ENCODE data around the gene MARCHF9.

The MARCHF9 gene

DNA sequence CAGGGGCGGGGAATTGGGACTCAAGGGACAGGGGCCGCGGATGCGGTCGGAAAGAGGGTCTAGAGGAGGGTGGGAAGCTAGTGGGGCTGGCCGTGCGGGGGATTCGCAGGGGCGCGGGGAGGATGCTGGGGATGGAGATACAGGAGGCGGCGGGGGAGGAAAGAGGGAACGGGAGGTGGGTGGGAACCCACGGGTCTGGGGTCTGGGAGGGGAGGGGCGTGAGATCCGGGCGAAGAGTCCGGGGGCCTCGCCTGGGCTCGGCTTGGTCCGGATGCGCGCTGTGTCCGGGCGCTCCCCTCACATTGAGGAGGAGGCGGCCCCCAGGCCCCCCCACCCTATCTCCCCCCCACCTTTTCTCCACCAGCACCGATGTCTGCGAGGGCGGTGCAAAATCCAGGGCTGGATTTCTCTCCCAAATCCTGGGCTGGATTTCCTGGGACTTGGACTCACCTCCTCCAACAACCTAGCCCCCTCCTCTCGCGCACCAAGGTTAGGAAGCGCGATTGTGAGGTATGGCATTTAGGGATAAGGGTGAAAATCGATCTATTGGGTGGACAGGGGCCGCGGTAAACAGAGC lies 16.2 kb upstream of the MARCHF9 start, which contains the start of gene AGAP2:
TSS of gene AGAP2 (minus strand) at position 82 of the 577 bp plus-strand sequence. CDS start 496 bp downstream, outside the sequence.
- DNase-seq, result peak in 1 of 2 experiments; percentile 72

DNA sequence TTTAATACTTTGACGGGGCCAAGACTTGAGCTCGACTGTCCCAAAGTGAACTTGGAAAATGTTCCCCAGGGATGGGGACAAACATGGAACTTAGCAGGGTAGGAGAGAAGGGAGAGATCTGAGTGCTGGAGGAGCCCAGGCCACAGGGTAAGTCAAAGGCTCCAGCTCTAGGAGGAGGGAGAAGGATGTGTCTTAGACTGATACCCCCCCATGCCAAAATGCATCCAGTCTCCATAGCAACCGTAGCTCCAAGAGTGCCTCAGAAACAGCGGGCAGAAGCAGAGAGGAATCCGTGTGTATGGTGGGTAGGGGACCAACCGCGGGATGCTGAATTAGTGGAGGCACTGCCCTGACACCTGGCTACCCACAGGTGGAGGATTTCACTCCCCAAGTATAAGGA lies 15.5 kb upstream of the MARCHF9 start:
- no peak for DNase-seq

DNA sequence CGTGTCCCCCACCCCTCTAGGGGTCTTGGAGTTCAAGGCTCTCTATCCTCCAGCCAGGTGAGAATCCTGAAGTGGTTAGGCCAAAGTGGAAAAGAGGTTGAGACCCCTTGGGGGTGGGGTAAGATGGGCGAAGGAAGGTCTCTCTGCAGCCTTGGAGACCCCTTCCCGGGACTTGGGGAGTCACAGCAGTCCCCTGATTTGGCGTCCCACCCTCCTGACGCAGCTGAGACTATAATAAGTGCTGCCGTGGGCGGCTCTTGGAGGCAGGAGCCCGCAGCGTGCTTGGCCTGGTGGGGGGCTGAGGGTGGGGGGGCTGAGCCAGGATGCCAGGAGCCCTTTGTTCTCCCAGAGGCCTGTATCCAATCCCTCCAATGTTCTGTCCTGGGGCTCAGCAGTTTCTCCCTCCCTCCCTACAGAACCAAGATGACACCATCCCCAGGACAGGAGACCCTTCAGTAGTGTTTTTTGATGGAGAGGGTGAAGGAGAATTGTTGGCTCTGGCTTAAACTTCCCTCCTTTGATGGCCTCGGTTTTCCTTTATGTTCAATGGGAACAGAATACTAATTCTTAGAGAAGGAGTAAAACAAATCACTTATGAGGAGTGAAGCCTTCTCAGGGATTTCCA lies 14.9 kb upstream of the MARCHF9 start:
- no peak for DNase-seq

DNA sequence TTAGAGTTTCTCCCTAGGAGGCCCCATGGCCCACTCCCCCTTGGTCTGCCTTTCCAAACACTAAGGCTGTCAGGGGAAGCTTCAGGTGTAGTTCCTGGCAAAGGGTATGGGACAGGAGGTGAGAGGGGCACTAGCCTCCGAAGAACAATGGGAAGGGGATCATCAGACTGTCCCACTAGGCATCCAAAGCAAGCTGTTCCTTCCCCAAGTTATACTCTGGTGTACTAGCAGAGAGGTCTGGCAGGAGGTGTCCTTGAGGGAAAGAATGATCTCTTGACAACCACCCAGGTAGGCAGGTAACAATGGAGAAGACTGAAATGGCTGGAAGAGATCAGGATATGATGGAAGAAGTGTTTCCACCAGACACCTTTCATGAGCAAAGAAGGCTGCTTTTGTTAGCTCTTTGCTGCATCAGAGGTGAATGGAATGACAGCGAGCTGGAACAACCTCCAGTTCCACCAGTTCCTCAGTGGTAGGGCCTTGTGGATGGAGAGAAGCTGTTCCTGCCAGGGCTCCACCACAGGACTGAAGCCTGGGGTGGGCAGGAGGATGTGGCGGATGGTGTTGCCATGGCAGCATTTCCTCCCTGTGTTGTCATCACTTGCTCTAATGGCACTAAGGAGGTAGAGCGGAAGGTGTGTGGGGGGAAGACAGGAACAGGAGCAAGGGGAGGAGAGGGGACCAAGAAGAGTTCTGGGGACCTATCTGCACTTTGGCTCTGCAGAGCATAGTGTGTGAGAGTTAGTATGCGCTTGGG lies 14.1 kb upstream of the MARCHF9 start:
- DNase-seq, result no peak

DNA sequence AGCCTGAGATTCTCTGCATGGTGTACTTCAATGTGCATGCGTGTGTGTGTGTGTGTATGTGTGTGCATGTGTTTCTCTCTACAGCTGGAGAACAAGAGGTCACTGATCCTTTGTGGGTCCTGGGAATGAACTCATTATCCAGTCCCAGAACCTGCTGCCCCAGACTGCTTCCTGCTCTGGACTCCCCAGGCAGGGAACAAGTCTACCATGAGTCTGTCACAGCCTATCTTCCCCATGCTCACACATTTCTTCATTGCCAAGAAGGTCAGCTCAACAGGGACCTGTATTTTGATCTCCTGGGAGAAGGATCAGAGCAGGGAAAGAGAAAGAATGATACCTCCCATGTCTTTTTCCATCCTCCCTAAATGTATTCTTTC lies 13.5 kb upstream of the MARCHF9 start:
- no peak for DNase-seq

DNA sequence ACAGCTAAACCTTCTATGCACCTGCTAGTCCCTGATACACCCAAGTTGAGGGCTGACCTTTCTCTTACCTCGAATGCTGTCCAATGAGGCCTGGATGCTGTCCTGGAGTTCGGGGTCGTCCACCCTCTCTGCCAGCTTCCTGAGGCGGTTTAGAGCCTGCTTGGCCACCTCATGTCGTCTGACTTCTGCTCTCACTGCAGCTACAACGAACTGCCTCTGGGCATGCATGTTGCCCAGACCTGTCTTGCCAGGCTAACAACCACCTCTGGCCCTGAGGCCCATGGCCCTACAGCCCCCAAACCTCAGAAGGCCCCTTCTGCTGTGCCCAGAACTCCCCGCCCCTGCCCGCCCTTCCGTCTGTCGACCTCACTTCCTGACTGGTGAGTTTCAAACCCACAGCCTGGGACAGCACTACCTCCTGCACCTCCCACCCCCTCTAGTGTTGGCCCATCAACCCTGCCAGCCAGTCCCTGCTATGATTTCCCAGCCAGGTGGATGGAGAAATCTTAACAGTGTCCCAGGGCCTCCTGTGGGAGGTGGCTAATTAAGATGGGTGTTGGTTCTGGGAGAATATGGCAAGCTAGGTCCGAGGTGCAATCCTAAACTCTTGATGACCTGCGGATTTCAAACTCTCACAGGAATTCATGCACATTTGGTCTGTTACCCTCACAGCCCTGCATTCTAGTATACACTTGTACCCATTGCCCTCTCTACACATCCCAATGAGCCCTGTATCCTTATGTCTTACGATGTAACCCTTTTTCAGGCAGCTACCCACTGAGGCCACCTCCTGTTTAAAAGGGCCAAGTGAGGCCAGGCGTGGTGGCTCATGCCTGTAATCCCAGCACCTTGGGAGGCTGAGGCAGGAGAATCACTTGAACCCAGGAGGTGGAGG lies 12.8 kb upstream of the MARCHF9 start:
- no peak for DNase-seq

DNA sequence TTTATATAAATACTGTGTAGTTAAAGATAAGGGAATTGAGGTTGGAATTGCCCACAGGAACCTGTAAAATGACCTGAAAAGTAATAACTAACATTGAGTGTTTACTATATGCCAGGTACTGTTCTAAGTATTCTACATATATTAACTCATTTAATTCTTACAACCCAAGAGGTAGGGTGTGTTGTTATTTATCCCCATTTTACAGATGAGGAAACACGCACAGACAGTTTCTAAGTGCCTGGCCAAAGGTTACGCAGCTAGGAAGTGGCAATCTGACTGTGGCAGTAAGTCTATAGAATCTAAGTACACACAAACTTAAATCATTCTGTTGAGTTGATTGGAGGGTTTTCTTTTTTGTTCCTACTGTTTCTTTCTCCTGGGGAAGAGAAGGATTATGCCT lies 11.1 kb upstream of the MARCHF9 start:
- no peak for DNase-seq

DNA sequence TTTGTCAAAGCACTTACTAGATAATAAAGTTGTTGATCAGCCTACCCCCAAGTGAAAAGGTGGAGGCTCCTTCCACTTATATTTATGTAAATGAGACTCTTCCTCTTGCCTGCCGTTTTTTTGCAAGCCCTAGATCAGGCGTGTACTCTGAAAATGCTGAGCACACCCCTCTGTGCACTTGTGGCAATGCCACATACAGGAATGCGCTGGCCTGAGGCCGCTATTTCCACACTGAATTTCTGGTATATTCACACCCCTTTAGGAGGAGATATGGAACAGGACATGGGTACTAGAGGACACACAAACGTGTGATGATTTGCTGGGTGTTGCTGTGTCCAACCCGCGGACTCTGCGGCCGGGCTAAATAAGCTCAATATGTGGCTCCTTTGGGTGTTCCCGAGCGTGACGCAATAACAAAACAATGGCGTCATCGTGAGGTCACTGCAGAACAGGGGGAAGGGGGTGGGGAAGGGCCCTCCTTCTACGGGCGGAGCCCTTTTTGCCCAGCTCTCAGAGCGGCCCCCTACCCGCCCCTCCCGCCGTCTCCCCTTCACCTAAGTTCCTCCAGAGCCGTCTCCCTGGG lies 10.6 kb upstream of the MARCHF9 start:
- DNase-seq, result peak in 1 of 2 experiments; percentile 42

DNA sequence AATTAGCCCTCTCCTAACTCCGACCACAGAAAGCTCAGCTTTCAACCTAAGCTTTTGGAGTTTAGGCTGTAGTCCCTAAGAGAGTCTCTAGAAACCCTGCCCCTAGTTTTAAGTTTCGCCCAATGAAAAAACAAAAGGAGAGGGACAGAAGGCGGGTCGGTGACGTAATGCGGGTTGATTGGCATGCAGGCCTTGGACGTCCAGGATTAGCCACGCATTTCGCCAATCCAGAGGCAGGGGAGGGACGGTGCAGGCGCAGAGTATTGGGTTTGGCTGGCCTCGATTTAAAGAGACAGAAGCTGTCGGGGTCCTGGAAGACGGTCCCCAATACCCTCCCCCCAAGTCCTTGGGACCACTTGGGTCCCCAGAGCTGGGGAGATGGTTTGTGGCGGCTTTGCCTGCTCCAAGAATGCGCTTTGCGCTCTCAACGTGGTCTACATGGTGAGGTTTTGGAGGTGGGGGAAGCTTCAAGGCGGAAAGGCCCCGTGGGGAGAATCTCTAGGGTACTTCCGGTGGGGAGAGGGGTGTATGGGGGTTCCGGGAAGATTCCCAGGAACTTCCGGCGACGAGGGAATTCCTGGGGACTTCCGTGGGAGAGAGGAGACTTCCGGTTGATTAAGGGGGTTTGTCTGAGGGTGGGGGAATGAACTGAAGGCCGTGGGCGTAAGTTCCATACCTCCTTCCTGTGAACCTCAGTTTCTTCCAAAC lies 10.0 kb upstream of the MARCHF9 start, which contains the start of gene TSPAN31:
TSS of gene TSPAN31 (plus strand) at position 263 of the 708 bp plus-strand sequence. CDS start at position 379, 116 bp downstream.
- DNase-seq, result peak; percentile 96 to 98

DNA sequence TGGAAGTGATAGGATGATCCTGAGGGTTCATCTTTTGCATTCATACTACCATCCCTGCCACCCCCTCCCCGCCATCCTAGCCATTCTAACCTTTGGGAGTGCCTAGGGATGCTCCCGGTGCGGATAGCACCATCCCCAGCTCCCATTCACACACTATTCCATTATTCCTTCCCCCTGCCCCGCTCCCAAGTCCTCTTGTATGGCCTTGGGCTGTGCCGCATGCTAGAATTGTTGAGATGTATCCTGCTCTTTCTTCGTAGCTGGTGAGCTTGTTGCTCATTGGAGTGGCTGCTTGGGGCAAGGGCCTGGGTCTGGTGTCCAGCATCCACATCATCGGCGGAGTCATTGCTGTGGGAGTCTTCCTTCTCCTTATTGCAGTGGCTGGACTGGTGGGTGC lies 9.4 kb upstream of the MARCHF9 start:
- no peak for DNase-seq

DNA sequence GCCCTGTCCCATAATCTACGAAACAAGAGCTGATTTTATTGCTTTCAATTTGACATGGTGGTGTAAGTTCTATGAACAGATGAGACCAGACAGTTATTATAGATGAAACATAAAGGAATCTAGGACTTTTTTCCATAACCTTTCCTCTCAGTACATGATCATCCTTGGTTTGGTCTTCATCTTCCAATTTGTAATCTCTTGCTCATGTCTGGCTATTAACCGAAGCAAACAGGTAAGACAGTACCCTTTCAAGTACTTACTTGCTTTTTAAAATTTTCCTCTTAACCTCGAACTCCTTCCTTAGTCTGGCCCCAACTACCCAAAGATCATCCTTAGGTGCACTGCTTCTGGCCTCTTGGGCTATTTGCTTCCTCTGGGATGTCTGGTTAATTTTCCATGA lies 8.9 kb upstream of the MARCHF9 start:
- no peak for DNase-seq

DNA sequence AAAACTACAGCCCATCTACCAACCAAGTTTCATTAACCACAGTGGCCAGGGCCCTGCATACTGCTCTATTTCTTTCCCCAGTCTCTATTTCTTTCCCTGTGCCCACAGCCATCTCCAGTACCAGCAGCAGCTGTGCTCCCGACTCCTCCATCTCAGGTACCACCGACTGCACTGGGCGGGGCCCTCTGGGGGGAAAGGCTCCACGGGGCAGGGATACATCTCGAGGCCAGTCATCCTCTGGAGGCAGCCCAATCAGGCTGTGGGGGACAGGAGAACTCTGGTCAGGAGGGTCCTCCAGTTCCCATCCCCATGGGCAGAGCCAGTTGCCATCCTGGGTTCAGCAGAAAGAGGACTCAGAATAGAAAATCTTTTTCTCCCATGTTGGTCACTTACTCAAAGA lies 5.8 kb upstream of the MARCHF9 start:
- no peak for DNase-seq

DNA sequence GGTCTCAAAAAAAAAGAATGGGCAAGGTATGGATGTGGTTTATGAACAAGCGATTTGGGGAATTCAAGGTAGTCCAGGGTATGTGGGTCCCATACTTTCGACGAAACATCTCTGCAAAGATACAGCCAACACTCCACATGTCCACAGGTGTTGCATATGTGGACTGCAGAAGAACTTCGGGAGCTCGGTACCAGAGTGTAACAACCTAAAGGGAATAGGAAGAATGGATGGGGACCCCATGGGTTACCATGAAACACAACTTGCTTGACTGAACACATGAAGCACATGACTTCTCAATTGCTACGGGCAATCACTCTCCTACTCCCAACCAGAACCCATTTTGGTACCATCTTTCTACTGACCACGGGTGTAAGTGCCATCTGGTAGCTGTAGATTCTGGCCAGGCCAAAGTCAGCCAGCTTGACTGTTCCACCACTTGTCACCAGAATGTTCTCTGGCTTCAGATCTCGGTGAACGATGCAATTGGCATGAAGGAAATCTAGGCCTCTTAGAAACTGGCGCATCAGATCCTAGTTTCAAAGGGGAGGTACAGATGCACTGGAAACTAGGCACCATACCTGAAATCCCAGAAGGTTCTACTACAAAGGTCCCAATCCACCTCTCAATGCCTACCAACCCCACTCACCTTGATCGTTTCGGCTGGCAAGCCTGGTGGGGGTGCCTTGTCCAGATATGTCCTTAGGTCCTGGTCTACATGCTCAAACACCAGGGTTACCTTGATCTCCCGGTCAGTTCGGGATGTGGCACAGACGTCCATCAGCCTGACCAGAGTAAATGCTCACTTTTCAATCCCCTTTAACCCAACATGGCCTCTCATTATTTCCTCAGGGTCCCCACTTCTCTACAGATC lies 4.1 kb upstream of the MARCHF9 start:
- no peak for DNase-seq

DNA sequence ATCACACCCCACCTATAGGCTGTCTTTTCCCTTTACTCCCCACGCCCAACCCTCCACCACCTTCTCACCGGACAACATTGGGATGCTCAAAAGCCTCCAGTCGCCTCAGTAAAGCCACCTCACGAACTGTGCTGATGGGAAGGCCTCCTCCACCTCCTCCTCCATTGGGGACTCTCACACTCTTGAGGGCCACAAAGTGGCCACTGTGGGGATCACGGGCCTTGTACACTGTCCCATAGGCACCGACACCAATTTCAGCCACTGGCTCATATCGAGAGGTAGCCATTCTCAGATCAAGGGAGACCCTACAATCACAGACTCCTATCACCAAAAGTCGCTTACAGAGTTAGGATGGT lies 3.5 kb upstream of the MARCHF9 start:
- DNase-seq, result no peak

DNA sequence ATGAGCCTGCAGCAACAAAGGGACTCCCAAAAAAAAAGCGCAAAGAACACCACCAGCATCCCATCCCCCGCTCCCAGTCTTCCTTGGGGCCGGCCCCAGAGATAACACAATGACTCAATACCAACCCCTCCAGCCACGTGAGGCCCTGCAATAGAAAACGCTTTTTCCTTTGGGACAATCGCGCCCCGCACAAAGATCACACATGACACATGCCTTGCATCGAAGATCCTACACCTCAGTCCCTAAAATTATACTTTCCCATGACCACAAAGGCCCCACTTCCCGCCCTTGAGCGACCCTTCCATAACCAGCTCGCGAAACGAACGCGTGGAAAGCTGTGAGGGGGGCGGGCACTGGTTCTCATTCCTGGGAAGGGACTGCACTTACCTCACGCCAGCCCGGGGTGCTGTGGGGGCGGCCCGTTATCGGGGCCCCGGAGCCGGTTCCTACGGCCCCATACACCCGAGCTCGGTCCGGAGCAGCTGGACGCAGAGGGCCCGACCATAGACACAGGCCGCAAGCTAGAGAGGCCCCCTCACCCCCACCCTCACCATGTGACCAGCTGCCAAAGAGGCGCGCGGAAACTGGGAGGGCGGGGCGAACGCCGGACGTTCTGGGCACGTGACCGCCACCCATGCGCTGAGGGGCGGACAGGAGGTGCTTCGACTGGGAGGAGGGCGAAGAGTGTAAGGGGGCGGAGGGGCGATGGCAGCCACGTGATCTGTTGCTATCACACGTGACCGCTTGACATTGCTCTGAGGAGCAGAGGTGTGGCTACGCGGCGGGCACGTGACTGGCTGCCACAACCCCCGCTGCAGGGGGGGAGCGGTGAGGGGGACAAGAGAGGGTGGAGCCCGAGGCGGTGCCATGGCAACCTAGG lies 2.9 kb upstream of the MARCHF9 start, which contains the start of gene CDK4:
TSS of gene CDK4 (minus strand) at position 523 of the 880 bp plus-strand sequence. CDS start 593 bp downstream, outside the sequence.
- DNase-seq, result peak; percentile 99

DNA sequence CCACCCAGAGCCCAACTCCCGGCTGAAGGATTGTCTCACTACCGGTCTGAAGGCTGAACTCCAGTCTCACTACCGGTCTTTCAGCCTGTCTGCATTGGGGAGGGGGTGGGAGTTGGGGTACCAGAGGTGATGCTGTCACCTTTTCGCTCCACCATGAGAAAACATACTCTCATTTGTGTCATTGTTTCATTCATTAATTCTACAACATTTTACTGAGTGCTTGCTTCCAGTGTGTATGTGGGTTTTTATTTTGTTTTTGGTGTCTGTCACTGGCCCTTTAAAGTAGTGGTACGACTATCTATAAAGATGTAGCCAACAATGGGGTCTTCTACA lies 2.3 kb upstream of the MARCHF9 start:
- DNase-seq, result no peak

DNA sequence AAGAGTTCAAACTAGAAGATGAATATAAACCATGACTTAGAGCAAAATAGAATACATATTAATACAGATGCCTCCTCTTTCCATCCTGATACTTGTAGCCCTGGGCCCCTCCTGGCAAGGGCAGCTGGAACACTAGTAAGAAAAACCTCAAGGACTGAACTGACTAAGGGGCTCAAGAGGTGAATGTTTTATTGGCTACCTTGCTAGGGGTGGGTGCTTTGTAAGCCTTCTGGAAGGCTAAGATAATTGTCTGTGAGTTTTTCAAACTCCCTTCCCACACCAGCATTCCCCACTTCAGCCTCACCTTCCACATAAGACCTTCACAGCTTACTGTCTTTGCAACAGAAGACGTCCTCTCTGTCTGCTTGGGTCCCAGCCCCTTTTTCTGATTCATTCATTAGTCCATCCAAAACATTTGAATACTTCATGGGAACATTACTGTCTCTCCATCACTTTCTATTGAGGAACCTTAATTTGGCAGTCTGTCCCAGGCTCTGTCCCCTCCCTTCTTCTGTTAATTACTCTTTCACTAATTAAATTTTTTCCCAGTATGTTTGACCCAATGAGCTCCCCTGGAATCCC lies 1.1 kb upstream of the MARCHF9 start:
- no peak for DNase-seq

DNA sequence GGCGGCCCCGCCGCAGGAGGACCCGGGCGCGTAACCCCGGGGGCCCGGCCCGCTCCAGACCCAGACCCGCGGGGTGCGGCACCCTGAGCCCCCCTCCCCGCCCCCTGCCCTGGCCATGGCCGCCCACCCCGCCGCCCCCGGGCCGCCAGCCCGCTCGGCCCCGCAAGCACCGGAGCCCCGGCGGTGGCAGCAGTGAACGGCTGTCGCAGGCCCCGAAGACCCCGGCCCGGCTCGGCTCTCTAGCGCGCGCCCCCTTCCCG lies 221 bp downstream of the MARCHF9 start:
- DNase-seq, result no peak

DNA sequence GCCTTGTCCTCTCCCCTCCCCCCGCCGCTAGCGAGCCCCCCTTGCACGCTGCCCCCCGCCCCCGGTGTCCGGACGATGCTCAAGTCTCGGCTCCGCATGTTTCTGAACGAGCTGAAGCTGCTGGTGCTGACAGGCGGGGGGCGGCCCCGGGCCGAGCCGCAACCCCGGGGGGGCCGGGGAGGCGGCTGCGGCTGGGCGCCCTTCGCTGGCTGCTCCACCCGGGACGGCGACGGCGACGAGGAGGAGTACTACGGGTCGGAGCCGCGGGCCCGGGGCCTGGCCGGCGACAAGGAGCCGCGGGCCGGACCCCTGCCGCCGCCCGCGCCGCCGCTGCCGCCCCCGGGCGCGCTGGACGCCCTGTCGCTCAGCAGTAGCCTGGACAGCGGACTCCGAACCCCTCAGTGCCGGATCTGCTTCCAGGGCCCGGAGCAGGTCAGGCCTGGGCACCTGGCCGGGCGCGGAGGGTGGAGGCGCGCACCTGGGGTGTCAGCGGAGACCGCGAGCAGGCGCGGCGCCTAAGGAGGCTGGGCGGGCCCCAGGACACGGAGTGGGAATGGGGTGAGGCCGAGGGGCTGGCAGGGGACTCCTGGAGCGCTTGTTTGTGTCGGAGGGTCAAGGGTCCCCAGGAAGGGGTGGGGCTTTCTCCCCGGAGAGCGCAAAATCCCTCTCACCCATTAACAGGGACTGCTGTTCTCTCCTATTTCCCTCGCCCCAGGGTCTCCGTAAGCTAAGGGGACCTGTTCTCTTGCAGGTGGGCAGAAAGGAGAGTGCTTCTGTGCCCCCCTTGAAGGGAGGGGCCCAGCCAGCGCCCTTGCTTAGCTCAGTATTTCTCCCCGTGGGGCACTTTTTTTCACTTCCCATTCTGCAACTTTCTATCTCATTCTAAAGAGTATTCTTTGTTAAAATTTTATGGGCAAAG lies 810 bp downstream of the MARCHF9 start:
- DNase-seq, result peak in 1 of 2 experiments; percentile 66
